Smooth muscle cell (in vitro differentiated cells): Measurements from ENCODE around the gene TCEAL7. TPM values are rescaled to one million over a fixed set of nuclear protein-coding genes. Genes with fewer than 3 reads are reported as not detected.

Source experiments
- DNase-seq: peaks from one replicate; lab custom pipeline; 2025; ENCODE audit not compliant: unreplicated experiment; lab: John Stamatoyannopoulos, UW
- H2AFZ ChIP-seq: fragments of 200-600 bp; sonication (generic); 2 replicates; pipeline ENCODE4 v1.6.0; 2016; ENCODE audit warnings: antibody characterized with exemption, low read depth, mild to moderate bottlenecking
- H3F3A ChIP-seq: fragments of 200-600 bp; sonication (generic); 2 replicates; pipeline ENCODE4 v1.6.0; 2017; ENCODE audit warnings: antibody characterized with exemption, low read depth
- H3K27ac ChIP-seq: fragments of 200-600 bp; sonication (generic); 2 replicates; pipeline ENCODE4 v1.5.1; 2016; ENCODE audit warnings: low read depth, mild to moderate bottlenecking
- H3K27me3 ChIP-seq: fragments of 200-600 bp; sonication (generic); 2 replicates; pipeline ENCODE4 v1.6.1; 2016; ENCODE audit warnings: low read depth, mild to moderate bottlenecking
- H3K36me3 ChIP-seq: fragments of 200-600 bp; sonication (generic); 2 replicates; pipeline ENCODE4 v1.5.1; 2016; ENCODE audit warnings: low read depth
- H3K4me1 ChIP-seq: fragments of 200-600 bp; sonication (generic); 2 replicates; pipeline ENCODE4 v1.5.1; 2016; ENCODE audit warnings: low read depth
- H3K4me2 ChIP-seq: fragments of 200-600 bp; sonication (generic); 2 replicates; pipeline ENCODE4 v1.6.0; 2016; ENCODE audit warnings: mild to moderate bottlenecking
- H3K4me3 ChIP-seq: fragments of 200-600 bp; sonication (generic); 2 replicates; pipeline ENCODE4 v1.5.1; 2016; ENCODE audit warnings: mild to moderate bottlenecking
- H3K79me2 ChIP-seq: fragments of 200-600 bp; sonication (generic); 2 replicates; pipeline ENCODE4 v1.6.0; 2016; ENCODE audit warnings: low read depth, mild to moderate bottlenecking
- H3K9ac ChIP-seq: fragments of 200-600 bp; sonication (generic); 2 replicates; pipeline ENCODE4 v1.6.0; 2016; ENCODE audit warnings: low read depth
- H3K9me3 ChIP-seq: fragments of 200-600 bp; sonication (generic); replicated peaks from 2 replicates; pipeline ENCODE4 v1.5.1; 2016; ENCODE audit warnings: low read depth
- H4K20me1 ChIP-seq: fragments of 200-600 bp; sonication (generic); 2 replicates; pipeline ENCODE4 v1.6.0; 2016; ENCODE audit warnings: low read depth
- CTCF ChIP-seq: fragments of 200-600 bp; sonication (generic); IDR thresholded peaks from 2 replicates; pipeline ENCODE4 v1.5.1; 2017; ENCODE audit warnings: borderline replicate concordance, mild to moderate bottlenecking, antibody characterized with exemption; ENCODE audit not compliant: insufficient read depth, poor library complexity, severe bottlenecking
- WGBS: methylation state at CpG from one replicate; pipeline ENCODE4 v1.1.7; 2016; ENCODE audit warnings: low lambda C conversion rate; 5-methylcytosine and 5-hydroxymethylcytosine counted together
- polyA plus RNA-seq: library from polyadenylated mRNA; unstranded; fragments of >200 nt; fragmentation: Nextera tagmentation; extraction: Ambion mirVana; gene quantifications from 2 replicates; pipeline ENCODE4 v1.2.1, GENCODE V29; 2016
- total RNA-seq: library from RNA; depleted of rRNA; stranded (reverse); fragments of >200 nt; gene quantifications from 2 replicates; pipeline ENCODE4 v1.2.3, GENCODE V29; 2014

TCEAL7 gene
- total and polyA plus RNA-seq, 2 experiments from 2014 or later = 19.7 to 21.4 TPM

GRCh38 chrX:103330681-103331288 lies 746 bp downstream of the TCEAL7 start:
- Histone ChIP-seq H3K27me3 (no peaks in the 10 kb centered on the region), H3K4me2 (peak overlapping the region; percentile 81), H3K9me3 (no peaks in the 10 kb centered on the region), H3K4me1 (peaks cover 7% of the 10 kb centered on the region), H3K9ac (no peak overlapping the region), H3F3A (no peaks in the 10 kb centered on the region), H3K79me2 (no peaks in the 10 kb centered on the region), H4K20me1 (no peaks in the 10 kb centered on the region), H3K27ac (no peak overlapping the region), H3K36me3 (no peaks in the 10 kb centered on the region), H3K4me3 (peak overlapping the region; percentile 41), H2AFZ (peak overlapping the region; percentile 81)
- no peak for TF ChIP-seq CTCF
- no peak for DNase-seq
- WGBS = 43% methylated on average over 21 of the region's 21 CpGs

GRCh38 chrX:103338663-103339062 lies 8.6 kb downstream of the TCEAL7 start:
- no peaks in the 10 kb centered on the region for H4K20me1 ChIP-seq
- no peaks in the 10 kb centered on the region for H3K36me3 ChIP-seq
- H3K9me3 ChIP-seq = no peaks in the 10 kb centered on the region
- no peaks in the 10 kb centered on the region for H3F3A ChIP-seq
- whole genome bisulfite sequencing = 57% methylated on average over 3 of the region's 3 CpGs
- no peak overlapping the region for H3K9ac ChIP-seq
- H3K4me1 ChIP-seq = no peaks in the 10 kb centered on the region
- H3K27ac ChIP-seq = no peak overlapping the region
- no peak overlapping the region for H3K4me2 ChIP-seq
- no peak for TF ChIP-seq CTCF
- no peak overlapping the region for H2AFZ ChIP-seq
- H3K27me3 ChIP-seq = no peaks in the 10 kb centered on the region
- no peaks in the 10 kb centered on the region for H3K79me2 ChIP-seq
- no peak for DNase-seq
- no peak overlapping the region for H3K4me3 ChIP-seq

- Histone ChIP-seq H4K20me1 (no peaks in the 10 kb centered on the region), H3K36me3 (no peaks in the 10 kb centered on the region), H3K9me3 (no peaks in the 10 kb centered on the region), H3K4me1 (no peaks in the 10 kb centered on the region), H3K27me3 (no peaks in the 10 kb centered on the region), H3K27ac (no peak overlapping the region), H3K9ac (no peak overlapping the region), H3F3A (no peaks in the 10 kb centered on the region), H3K4me3 (no peak overlapping the region), H3K4me2 (no peak overlapping the region), H3K79me2 (no peaks in the 10 kb centered on the region), H2AFZ (peak overlapping the region; percentile 69)
- no peak for DNase-seq
- 37% methylated on average over 2 of the region's 2 CpGs for WGBS
- peak; percentile 66 for TF ChIP-seq CTCF
Observed at GRCh38 chrX:103343105-103343504, 13.1 kb downstream of the TCEAL7 start.

- Histone ChIP-seq H2AFZ (no peak overlapping the region), H3K4me2 (no peak overlapping the region), H4K20me1 (no peaks in the 10 kb centered on the region), H3K4me3 (no peak overlapping the region), H3F3A (no peaks in the 10 kb centered on the region), H3K36me3 (no peaks in the 10 kb centered on the region), H3K27me3 (no peaks in the 10 kb centered on the region), H3K4me1 (no peaks in the 10 kb centered on the region), H3K27ac (no peak overlapping the region), H3K79me2 (no peaks in the 10 kb centered on the region), H3K9me3 (no peaks in the 10 kb centered on the region), H3K9ac (no peak overlapping the region)
- DNase-seq = no peak
- no peak for TF ChIP-seq CTCF
- WGBS = 58% methylated on average over 2 of the region's 2 CpGs
Observed at GRCh38 chrX:103344606-103345005, 14.6 kb downstream of the TCEAL7 start.
